HL-60 (cell line): Measurements from ENCODE around the gene RAB17.
A peak's percentile ranks its signal among the peaks of the same experiment; 100 is the strongest.

Experiments used
- DNase-seq, 2 experiments: peaks; one replicate each; pipeline ENCODE4 v3.0.0-alpha.2; 2010 to 2020; ENCODE audit warnings: low read depth in 1 of 2, low spot score in 1 of 2
- H3K27ac ChIP-seq: fragments of 250-450 bp; sonication (Bioruptor Pico); replicated peaks from 2 replicates; pipeline ENCODE4 v1.5.1; 2020; ENCODE audit warnings: mild to moderate bottlenecking, moderate library complexity
- H3K27me3 ChIP-seq: fragments of 250-450 bp; sonication (Bioruptor Pico); 2 replicates; pipeline ENCODE4 v1.5.1; 2021; ENCODE audit warnings: mild to moderate bottlenecking, moderate library complexity; ENCODE audit not compliant: insufficient read depth, poor library complexity, severe bottlenecking
- H3K4me3 ChIP-seq: replicated peaks from 2 replicates; pipeline ENCODE4 v1.5.1; 2011; ENCODE audit warnings: mild to moderate bottlenecking, control low read depth, low read length; ENCODE audit not compliant: insufficient read depth
- GABPA ChIP-seq: IDR thresholded peaks from 2 replicates; pipeline ENCODE4 v1.6.1; 2012; ENCODE audit warnings: low read depth
- POLR2AphosphoS5 ChIP-seq: IDR thresholded peaks from 2 replicates; pipeline ENCODE4 v1.6.1; 2012; ENCODE audit warnings: low read depth
- REST ChIP-seq: IDR thresholded peaks from 2 replicates; pipeline ENCODE4 v1.6.1; 2012; ENCODE audit warnings: low read depth; ENCODE audit not compliant: insufficient replicate concordance
- SPI1 ChIP-seq: IDR thresholded peaks from 2 replicates; pipeline ENCODE4 v1.6.1; 2012; ENCODE audit warnings: low read depth, mild to moderate bottlenecking, borderline replicate concordance
- TF ChIP-seq, protein P1 (sequence below): IDR thresholded peaks from one replicate; pipeline ENCODE4 v1.5.1; 2011; ENCODE audit warnings: low read length, control low read depth, inconsistent platforms; ENCODE audit not compliant: insufficient read depth

The RAB17 gene

DNA sequence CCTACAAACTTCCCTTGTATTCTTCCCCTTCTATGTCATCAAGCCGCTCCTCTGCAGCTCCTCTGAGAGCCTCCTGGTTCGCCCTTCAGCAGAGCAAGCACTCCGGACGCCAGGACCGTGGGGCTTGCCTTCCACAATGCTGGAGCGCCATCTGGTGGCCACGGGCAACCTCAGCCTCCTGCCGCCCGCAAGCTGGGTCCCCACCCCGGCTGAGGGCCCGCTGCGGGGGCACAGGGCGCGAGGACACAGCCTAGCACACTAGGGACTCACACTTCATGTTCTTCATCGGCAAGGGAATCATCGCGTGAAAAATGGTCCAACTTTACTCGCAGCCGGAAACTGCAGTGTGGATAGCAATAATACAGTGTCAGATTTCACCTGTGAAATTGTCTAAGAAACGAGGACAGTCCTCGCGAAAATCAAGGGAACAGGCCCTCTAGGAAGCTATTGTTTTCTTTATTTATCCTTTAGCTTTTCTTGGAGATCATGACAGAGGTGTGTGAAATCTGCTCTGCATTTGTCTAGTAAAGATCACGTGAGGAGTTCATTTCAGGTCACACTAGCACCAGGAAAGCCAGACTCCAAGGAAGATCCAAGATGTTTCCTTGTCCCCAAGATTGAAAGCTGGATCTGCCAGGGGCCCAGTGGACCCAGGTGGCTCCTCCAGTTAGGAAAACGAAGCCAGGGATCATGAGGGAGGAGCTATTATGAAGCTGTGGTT, 18.4 kb downstream of the RAB17 start:
- H3K4me3 ChIP-seq, result no peak overlapping the region

DNA sequence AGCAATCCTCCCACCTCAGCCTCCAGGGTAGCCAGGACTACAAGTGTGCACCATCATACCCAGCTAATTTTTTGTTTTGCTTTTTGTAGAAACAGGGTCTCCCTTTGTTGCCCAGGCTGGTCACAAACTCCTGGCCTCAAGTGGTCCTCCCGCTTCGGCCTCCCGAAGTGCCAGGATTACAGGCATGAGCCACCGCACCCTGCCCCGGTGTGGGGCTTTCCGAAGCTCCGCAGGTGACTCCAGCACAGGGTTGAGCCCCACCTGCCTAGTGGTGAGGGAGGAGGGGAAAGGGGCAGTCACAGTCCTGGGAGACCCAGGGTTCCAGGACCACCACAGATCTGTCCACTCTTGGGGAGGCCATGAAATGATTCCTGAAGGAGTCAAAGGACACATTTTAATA, 19.0 kb downstream of the RAB17 start:
- TF ChIP-seq, protein P1, sequence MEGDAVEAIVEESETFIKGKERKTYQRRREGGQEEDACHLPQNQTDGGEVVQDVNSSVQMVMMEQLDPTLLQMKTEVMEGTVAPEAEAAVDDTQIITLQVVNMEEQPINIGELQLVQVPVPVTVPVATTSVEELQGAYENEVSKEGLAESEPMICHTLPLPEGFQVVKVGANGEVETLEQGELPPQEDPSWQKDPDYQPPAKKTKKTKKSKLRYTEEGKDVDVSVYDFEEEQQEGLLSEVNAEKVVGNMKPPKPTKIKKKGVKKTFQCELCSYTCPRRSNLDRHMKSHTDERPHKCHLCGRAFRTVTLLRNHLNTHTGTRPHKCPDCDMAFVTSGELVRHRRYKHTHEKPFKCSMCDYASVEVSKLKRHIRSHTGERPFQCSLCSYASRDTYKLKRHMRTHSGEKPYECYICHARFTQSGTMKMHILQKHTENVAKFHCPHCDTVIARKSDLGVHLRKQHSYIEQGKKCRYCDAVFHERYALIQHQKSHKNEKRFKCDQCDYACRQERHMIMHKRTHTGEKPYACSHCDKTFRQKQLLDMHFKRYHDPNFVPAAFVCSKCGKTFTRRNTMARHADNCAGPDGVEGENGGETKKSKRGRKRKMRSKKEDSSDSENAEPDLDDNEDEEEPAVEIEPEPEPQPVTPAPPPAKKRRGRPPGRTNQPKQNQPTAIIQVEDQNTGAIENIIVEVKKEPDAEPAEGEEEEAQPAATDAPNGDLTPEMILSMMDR, result no peak
- TF ChIP-seq SPI1 (no peak), GABPA (no peak), POLR2AphosphoS5 (no peak)
- Histone ChIP-seq H3K27ac (no peak overlapping the region), H3K27me3 (no peaks in the 10 kb centered on the region)

More for the DNA sequence above, 18.4 kb downstream of the RAB17 start:
- TF ChIP-seq, protein P1, result peak; percentile 74
- TF ChIP-seq GABPA (no peak), POLR2AphosphoS5 (no peak), SPI1 (no peak)
- Histone ChIP-seq H3K27ac (no peak overlapping the region), H3K27me3 (no peaks in the 10 kb centered on the region)
- peak; percentile 57 to 81 for DNase-seq

DNA sequence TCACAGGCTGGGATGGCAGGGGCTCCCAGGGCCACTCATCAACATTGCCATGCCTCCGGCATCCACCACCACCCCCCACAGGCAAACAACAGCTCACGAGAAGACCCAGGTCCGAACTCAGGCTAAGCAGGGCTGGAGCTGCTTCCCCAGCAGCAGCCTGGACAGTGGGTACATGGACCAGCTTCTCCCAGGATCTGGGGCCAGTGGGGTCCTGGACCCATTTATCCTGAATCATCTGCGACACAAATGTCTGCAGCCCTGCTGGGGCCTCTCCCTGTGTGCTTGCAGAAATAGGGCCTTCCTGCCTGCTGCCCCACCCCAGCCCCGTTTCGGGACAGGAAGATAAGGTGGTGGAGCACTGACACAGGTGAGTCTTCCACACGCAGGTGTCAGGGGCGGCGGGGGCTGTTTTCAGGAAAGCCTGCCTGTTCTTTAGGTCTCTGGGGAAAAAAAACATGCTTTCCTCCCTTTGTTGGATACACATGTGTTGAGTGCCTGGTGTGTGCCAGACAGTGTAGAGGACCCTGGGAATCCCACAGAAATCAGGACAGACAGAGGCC, 19.7 kb downstream of the RAB17 start:
- Histone ChIP-seq H3K4me3 (no peak overlapping the region), H3K27me3 (no peaks in the 10 kb centered on the region), H3K27ac (no peak overlapping the region)
- DNase-seq, result no peak
- TF ChIP-seq REST (no peak), SPI1 (no peak), GABPA (no peak), POLR2AphosphoS5 (no peak)
- TF ChIP-seq, protein P1, result no peak

More for the DNA sequence above, 19.0 kb downstream of the RAB17 start:
- H3K4me3 ChIP-seq, result no peak overlapping the region
- no peak for DNase-seq

DNA sequence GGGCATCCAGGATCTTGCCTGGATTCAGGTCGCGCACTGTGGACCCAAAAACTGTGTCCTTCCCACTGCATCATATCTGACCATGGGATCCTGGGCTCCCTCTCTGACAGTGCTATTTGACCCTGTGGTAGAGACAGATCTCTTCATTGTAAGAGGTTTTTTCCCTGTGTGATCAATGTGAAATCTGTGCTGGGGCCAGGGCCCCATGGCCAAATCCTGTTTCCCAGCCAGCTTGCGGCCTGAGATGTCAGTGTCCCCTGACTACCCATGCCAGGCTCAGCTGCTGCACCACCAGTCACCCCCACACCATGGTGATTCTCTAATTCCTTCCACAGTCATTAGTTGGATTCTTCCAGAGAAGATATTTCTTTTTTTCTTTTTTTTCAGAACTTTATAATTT, 20.6 kb downstream of the RAB17 start:
- DNase-seq, result no peak
- no peak for TF ChIP-seq GABPA
- no peak for TF ChIP-seq SPI1
- no peak for TF ChIP-seq REST
- TF ChIP-seq POLR2AphosphoS5, result no peak
- TF ChIP-seq, protein P1, result no peak
- Histone ChIP-seq H3K27ac (no peak overlapping the region), H3K4me3 (no peak overlapping the region), H3K27me3 (no peaks in the 10 kb centered on the region)
